ENCODE results near the gene FAM20C.

DNA sequence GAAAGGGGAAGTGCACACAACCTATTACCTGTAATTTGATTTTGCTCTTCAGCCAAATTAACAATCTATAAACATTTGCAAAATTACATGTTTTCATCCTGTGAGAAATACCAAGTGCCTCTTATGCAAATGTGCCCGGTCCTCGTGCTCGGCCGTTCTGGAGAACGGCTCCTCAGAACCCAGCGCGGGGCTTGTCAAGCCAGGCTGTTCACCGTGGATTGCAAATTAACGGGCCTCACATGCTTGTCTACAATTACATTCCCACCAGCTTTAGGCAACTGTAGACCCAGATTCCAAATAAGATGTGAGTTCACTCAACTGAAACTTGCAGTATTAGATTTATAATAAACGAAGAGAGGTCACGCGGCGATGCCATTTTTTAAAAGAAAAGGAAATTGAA lies 106.4 kb downstream of the FAM20C start:
- TF ChIP-seq, protein P1, sequence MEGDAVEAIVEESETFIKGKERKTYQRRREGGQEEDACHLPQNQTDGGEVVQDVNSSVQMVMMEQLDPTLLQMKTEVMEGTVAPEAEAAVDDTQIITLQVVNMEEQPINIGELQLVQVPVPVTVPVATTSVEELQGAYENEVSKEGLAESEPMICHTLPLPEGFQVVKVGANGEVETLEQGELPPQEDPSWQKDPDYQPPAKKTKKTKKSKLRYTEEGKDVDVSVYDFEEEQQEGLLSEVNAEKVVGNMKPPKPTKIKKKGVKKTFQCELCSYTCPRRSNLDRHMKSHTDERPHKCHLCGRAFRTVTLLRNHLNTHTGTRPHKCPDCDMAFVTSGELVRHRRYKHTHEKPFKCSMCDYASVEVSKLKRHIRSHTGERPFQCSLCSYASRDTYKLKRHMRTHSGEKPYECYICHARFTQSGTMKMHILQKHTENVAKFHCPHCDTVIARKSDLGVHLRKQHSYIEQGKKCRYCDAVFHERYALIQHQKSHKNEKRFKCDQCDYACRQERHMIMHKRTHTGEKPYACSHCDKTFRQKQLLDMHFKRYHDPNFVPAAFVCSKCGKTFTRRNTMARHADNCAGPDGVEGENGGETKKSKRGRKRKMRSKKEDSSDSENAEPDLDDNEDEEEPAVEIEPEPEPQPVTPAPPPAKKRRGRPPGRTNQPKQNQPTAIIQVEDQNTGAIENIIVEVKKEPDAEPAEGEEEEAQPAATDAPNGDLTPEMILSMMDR (IDR thresholded peaks at IDR 0.05) = no peak
- TF ChIP-seq POLR2AphosphoS5 (IDR thresholded peaks at IDR 0.05; ENCODE audit: low read depth, low read length) = no peak

All from Panc1 (cell line).